IMR-90 (cell line): ENCODE results near the gene MACF1. TPM values are rescaled to one million over a fixed set of nuclear protein-coding genes. Genes with fewer than 3 reads are reported as not detected.

Experiments used
- ATAC-seq: fragments of 200-7000 bp; cut with Tn5 transposase; 2 replicates; pipeline ENCODE4 v1.9.1; 2020; ENCODE audit warnings: low read depth, mild to moderate bottlenecking, moderate library complexity
- BruUV-seq: library from RNA; stranded (reverse); fragments of 400-500 nt; replicated peaks from 2 replicates; lab custom pipeline; 2021; lab: Mats Ljungman, UMichigan
- CTCF ChIA-PET: fragments of 300-600 bp; formaldehyde crosslinking; extraction: SDS; loops from one replicate; lab custom pipeline; 2021; ENCODE audit warnings: antibody characterized with exemption; lab: Yijun Ruan, JAX
- POLR2A ChIA-PET: fragments of 300-600 bp; sonication (Branson Sonifier 250); formaldehyde crosslinking; loops from one replicate; lab custom pipeline; 2022; ENCODE audit warnings: antibody characterized with exemption; ENCODE audit not compliant: unreplicated experiment; lab: Charles Lee
- DNase-seq: peaks from one replicate; pipeline ENCODE4 v3.0.0; 2013
- H2AFZ ChIP-seq: replicated peaks from 2 replicates; pipeline ENCODE3; 2013; ENCODE audit warnings: low read length, mild to moderate bottlenecking; ENCODE audit not compliant: poor library complexity
- H2AK5ac ChIP-seq: 2 replicates; pipeline ENCODE4 v1.6.1; 2013; ENCODE audit warnings: low read depth, low read length, inconsistent platforms
- H2AK9ac ChIP-seq: replicated peaks from 2 replicates; pipeline ENCODE3; 2013; ENCODE audit warnings: mild to moderate bottlenecking, low read depth, low read length, moderate library complexity; ENCODE audit not compliant: poor library complexity
- H2BK120ac ChIP-seq: 2 replicates; pipeline ENCODE4 v1.6.1; 2013; ENCODE audit warnings: low read depth, low read length, inconsistent platforms
- H2BK15ac ChIP-seq: 3 replicates; pipeline ENCODE4 v1.6.1; 2013; ENCODE audit warnings: low read depth, low read length, inconsistent platforms
- H2BK20ac ChIP-seq: 2 replicates; pipeline ENCODE4 v1.6.1; 2013; ENCODE audit warnings: low read depth, mild to moderate bottlenecking, inconsistent platforms, low read length, moderate library complexity
- H2BK5ac ChIP-seq: 2 replicates; pipeline ENCODE4 v1.6.1; 2013; ENCODE audit warnings: mild to moderate bottlenecking, low read depth, low read length, inconsistent platforms; ENCODE audit not compliant: poor library complexity, severe bottlenecking
- H3K14ac ChIP-seq: replicated peaks from 2 replicates; pipeline ENCODE4 v1.6.1; 2013; ENCODE audit warnings: low read depth, low read length, inconsistent platforms
- H3K18ac ChIP-seq: 2 replicates; pipeline ENCODE4 v1.6.1; 2013; ENCODE audit warnings: low read depth, low read length, control low read depth
- H3K23ac ChIP-seq: 2 replicates; pipeline ENCODE4 v1.6.1; 2013; ENCODE audit warnings: low read depth, low read length, inconsistent platforms
- H3K27ac ChIP-seq: 2 replicates; pipeline ENCODE4 v1.5.1; 2013; ENCODE audit warnings: mild to moderate bottlenecking, control low read depth, low read length; ENCODE audit not compliant: insufficient read depth
- H3K27me3 ChIP-seq: 2 replicates; pipeline ENCODE4 v1.6.1; 2013; ENCODE audit warnings: low read length; ENCODE audit not compliant: control insufficient read depth, insufficient read depth
- H3K36me3 ChIP-seq: 2 replicates; pipeline ENCODE4 v1.6.1; 2013; ENCODE audit warnings: low read length, mixed read lengths; ENCODE audit not compliant: control insufficient read depth, insufficient read depth
- H3K4ac ChIP-seq: 2 replicates; pipeline ENCODE4 v1.6.1; 2013; ENCODE audit warnings: low read depth, low read length, inconsistent platforms
- H3K4me1 ChIP-seq: 2 replicates; pipeline ENCODE4 v1.6.1; 2013; ENCODE audit warnings: low read length, mixed read lengths; ENCODE audit not compliant: control insufficient read depth, insufficient read depth
- H3K4me2 ChIP-seq: 2 replicates; pipeline ENCODE4 v1.6.1; 2013; ENCODE audit warnings: low read depth, mild to moderate bottlenecking, control low read depth, low read length, moderate library complexity
- H3K4me3 ChIP-seq: 2 replicates; pipeline ENCODE4 v1.5.1; 2013; ENCODE audit warnings: low read depth, mild to moderate bottlenecking, control low read depth, low read length, moderate library complexity; ENCODE audit not compliant: insufficient read depth
- H3K56ac ChIP-seq: 2 replicates; pipeline ENCODE4 v1.6.1; 2013; ENCODE audit warnings: low read length, inconsistent platforms; ENCODE audit not compliant: insufficient read depth; ENCODE audit errors: extremely low read depth
- H3K79me1 ChIP-seq, 2 experiments: 2 replicates each; pipeline ENCODE4 v1.6.1; 2013; ENCODE audit warnings: low read length in 2 of 2, inconsistent platforms in 1 of 2, low read depth in 1 of 2
- H3K9ac ChIP-seq: 2 replicates; pipeline ENCODE4 v1.6.1; 2013; ENCODE audit warnings: low read depth, low read length, control low read depth
- H3K9me1 ChIP-seq: 2 replicates; pipeline ENCODE4 v1.6.1; 2013; ENCODE audit warnings: low read length, inconsistent platforms; ENCODE audit not compliant: insufficient read depth
- H3K9me3 ChIP-seq: 2 replicates; pipeline ENCODE4 v1.6.1; 2013; ENCODE audit warnings: low read length; ENCODE audit not compliant: control insufficient read depth, insufficient read depth
- H4K20me1 ChIP-seq: 2 replicates; pipeline ENCODE4 v1.6.1; 2013; ENCODE audit warnings: low read length, inconsistent platforms; ENCODE audit not compliant: insufficient read depth
- H4K5ac ChIP-seq: 2 replicates; pipeline ENCODE4 v1.6.1; 2013; ENCODE audit warnings: mild to moderate bottlenecking, low read depth, low read length, control low read depth
- H4K8ac ChIP-seq, 2 experiments: 2 replicates each; pipeline ENCODE4 v1.6.1; 2013; ENCODE audit warnings: low read depth in 2 of 2, low read length in 2 of 2, control low read depth in 1 of 2, inconsistent platforms in 1 of 2
- H4K91ac ChIP-seq: 2 replicates; pipeline ENCODE4 v1.6.1; 2013; ENCODE audit warnings: low read depth, low read length, inconsistent platforms; ENCODE audit not compliant: insufficient read depth
- BHLHE40 ChIP-seq: fragments of 150-350 bp; IDR thresholded peaks from 2 replicates; pipeline ENCODE4 v1.6.1; 2016; ENCODE audit warnings: mild to moderate bottlenecking, low read depth, low read length
- CEBPB ChIP-seq: IDR thresholded peaks from 2 replicates; pipeline ENCODE4 v1.6.1; 2012; ENCODE audit warnings: low read depth, low read length, improper control_type of control experiment
- CHD1 ChIP-seq: IDR thresholded peaks from 2 replicates; pipeline ENCODE4 v1.6.1; 2012; ENCODE audit warnings: low read depth, low read length, improper control_type of control experiment
- ELK1 ChIP-seq: fragments of 150-350 bp; IDR thresholded peaks from 2 replicates; pipeline ENCODE4 v1.6.1; 2016; ENCODE audit warnings: low read depth, mild to moderate bottlenecking, low read length, moderate library complexity, borderline replicate concordance
- FOS ChIP-seq: fragments of 150-350 bp; IDR thresholded peaks from 2 replicates; pipeline ENCODE4 v1.6.1; 2016; ENCODE audit warnings: low read depth, low read length
- MAFK ChIP-seq: IDR thresholded peaks from 2 replicates; pipeline ENCODE4 v1.6.1; 2012; ENCODE audit warnings: low read depth, low read length, improper control_type of control experiment
- MXI1 ChIP-seq: IDR thresholded peaks from 2 replicates; pipeline ENCODE4 v1.6.1; 2012; ENCODE audit warnings: low read depth, mild to moderate bottlenecking, low read length, moderate library complexity, borderline replicate concordance
- NFE2L2 ChIP-seq: fragments of 150-350 bp; IDR thresholded peaks from 2 replicates; pipeline ENCODE4 v1.6.1; 2016; ENCODE audit warnings: low read depth, mild to moderate bottlenecking, low read length
- POLR2A ChIP-seq: IDR thresholded peaks from 2 replicates; pipeline ENCODE4 v1.6.1; 2012; ENCODE audit warnings: mild to moderate bottlenecking, low read depth, low read length
- RAD21 ChIP-seq: IDR thresholded peaks from 2 replicates; pipeline ENCODE4 v1.6.1; 2012; ENCODE audit warnings: low read length, improper control_type of control experiment
- RFX5 ChIP-seq: IDR thresholded peaks from 2 replicates; pipeline ENCODE4 v1.8.0; 2012; ENCODE audit warnings: low read depth, mild to moderate bottlenecking, low read length, moderate library complexity
- USF2 ChIP-seq: fragments of 150-350 bp; IDR thresholded peaks from 2 replicates; pipeline ENCODE4 v1.6.1; 2017; ENCODE audit warnings: mild to moderate bottlenecking, antibody characterized with exemption, low read length, low read depth
- WGBS, 2 experiments: methylation state at CpG; one replicate each; pipeline versions ENCODE4 v1.1.5 to v1.1.7; 2013; ENCODE audit warnings: missing lambda C conversion rate in 2 of 2; ENCODE audit not compliant: insufficient read length in 1 of 2; ENCODE audit errors: extremely low coverage in 2 of 2; 5-methylcytosine and 5-hydroxymethylcytosine counted together
- dilution Hi-C: fragments of 300-500 bp; cut with HindIII; formaldehyde crosslinking; loops from one replicate; pipeline ENCODE4 v1.14.3; 2018; ENCODE audit warnings: low sequenced_read_pairs; ENCODE audit not compliant: unreplicated experiment
- in situ Hi-C: fragments of 300-500 bp; cut with MboI; formaldehyde crosslinking; loops from 3 replicates; pipeline ENCODE4 v1.14.3; 2019; ENCODE audit warnings: low sequenced_read_pairs, inconsistent platforms, mixed read lengths
- intact Hi-C: fragments of 100-400 bp; cut with micrococcal nuclease; formaldehyde crosslinking; loops from 2 replicates; pipeline ENCODE4 v1.10.0; 2022
- polyA plus RNA-seq, 3 experiments: library from polyadenylated mRNA; depleted of rRNA; stranded (reverse); fragments of >200 nt; gene quantifications; 2 replicates each; pipeline ENCODE4 v1.2.3, GENCODE V29; 2012; ENCODE audit warnings: low replicate concordance in 1 of 3
- total RNA-seq: library from RNA; depleted of rRNA; stranded (reverse); fragments of >200 nt; gene quantifications from 2 replicates; pipeline ENCODE4 v1.2.3, GENCODE V29; 2012

The MACF1 gene
- total and polyA plus RNA-seq, 2 of the 4 experiments (the other 2 are of a cell fraction): 67.6 to 369 TPM

- H4K8ac ChIP-seq: no peak overlapping the region
- H3K79me1 ChIP-seq: peaks cover 27 to 47% of the 10 kb centered on the region in 2 experiments; a peak in 3 of 4 replicates
- no peak overlapping the region for H2BK15ac ChIP-seq
- H3K27ac ChIP-seq: no peak overlapping the region
- H4K20me1 ChIP-seq: peaks cover 14% of the 10 kb centered on the region
- no peak overlapping the region for H2BK120ac ChIP-seq
- no peak overlapping the region for H2AK9ac ChIP-seq
- H3K4me2 ChIP-seq: no peak overlapping the region
- ATAC-seq (no peak), DNase-seq (no peak)
- peaks cover 50% of the 10 kb centered on the region for H3K36me3 ChIP-seq
- H2AK5ac ChIP-seq: no peak overlapping the region
- no peak for TF ChIP-seq CEBPB
- TF ChIP-seq BHLHE40: no peak
- TF ChIP-seq FOS: no peak
- TF ChIP-seq POLR2A: no peak
- no peak for TF ChIP-seq RAD21
- TF ChIP-seq RFX5: no peak
- no peak for TF ChIP-seq USF2
- no peak for TF ChIP-seq CHD1
- TF ChIP-seq ELK1: no peak
- no peak for TF ChIP-seq NFE2L2
- TF ChIP-seq MAFK: no peak
- no peak for TF ChIP-seq MXI1
- H3K27me3 ChIP-seq: no peaks in the 10 kb centered on the region
- BruUV-seq: no TSS peak
- H4K91ac ChIP-seq: no peak overlapping the region
- peaks cover 4% of the 10 kb centered on the region for H3K4me1 ChIP-seq
- POLR2A ChIA-PET: no interaction called here
- intact Hi-C loops (no loop called here), in situ Hi-C loops (no loop called here), dilution Hi-C loops (loop anchor here (25.0 kb wide), 1 partner anchor 111 kb away; no protein-coding TSS in a partner anchor)
- no peak overlapping the region for H3K18ac ChIP-seq
- no peaks in the 10 kb centered on the region for H3K9me3 ChIP-seq
- no peak overlapping the region for H3K56ac ChIP-seq
- CTCF ChIA-PET: no interaction called here
- no peak overlapping the region for H2BK5ac ChIP-seq
- H3K9me1 ChIP-seq: peaks cover 17% of the 10 kb centered on the region; the same call in 1 of the 2 replicates
- no peak overlapping the region for H3K9ac ChIP-seq
- WGBS, 2 experiments: no CpG with 5 or more reads among the region's 4 CpGs
- no peak overlapping the region for H3K4ac ChIP-seq
- no peak overlapping the region for H4K5ac ChIP-seq
- no peak overlapping the region for H3K23ac ChIP-seq
- no peak overlapping the region for H3K14ac ChIP-seq
- no peak overlapping the region for H2AFZ ChIP-seq
- no peak overlapping the region for H3K4me3 ChIP-seq
- no peak overlapping the region for H2BK20ac ChIP-seq
Measured at GRCh38 chr1:39473324-39473723, 268.8 kb downstream of the MACF1 start.
